Keratinocyte (primary cell): Measurements from ENCODE around the gene ABCA4. TPM values are rescaled to one million over a fixed set of nuclear protein-coding genes. Genes with fewer than 3 reads are reported as not detected.

ENCODE experiments used
- DNase-seq: peaks from one replicate; pipeline ENCODE4 v3.0.0-alpha.2; 2011; ENCODE audit warnings: low read depth, missing footprints, low spot score
- FAIRE-seq: peaks from 2 replicates; lab custom pipeline; 2011; peaks lifted over from hg19 to GRCh38; lab: Jason Lieb, UNC
- H2AFZ ChIP-seq: 2 replicates; pipeline ENCODE4 v1.6.0; 2012; ENCODE audit warnings: low read length, control low read depth, inconsistent platforms; ENCODE audit not compliant: control insufficient read depth
- H3K27ac ChIP-seq: 2 replicates; pipeline ENCODE4 v1.5.1; 2011; ENCODE audit warnings: low read length; ENCODE audit not compliant: control insufficient read depth, insufficient read depth
- H3K27me3 ChIP-seq: 3 replicates; pipeline ENCODE4 v1.6.0; 2011; ENCODE audit warnings: low read length; ENCODE audit not compliant: control insufficient read depth, insufficient read depth; ENCODE audit errors: extremely low read depth
- H3K36me3 ChIP-seq, 2 experiments: 2 replicates in 1 of 2; 3 replicates in 1 of 2; pipeline ENCODE4 v1.5.1; 2011; ENCODE audit warnings: low read length in 2 of 2, mild to moderate bottlenecking in 1 of 2; ENCODE audit not compliant: control insufficient read depth in 2 of 2, insufficient read depth in 2 of 2; ENCODE audit errors: extremely low read depth in 1 of 2
- H3K4me1 ChIP-seq: 3 replicates; pipeline ENCODE4 v1.5.1; 2011; ENCODE audit warnings: low read length; ENCODE audit not compliant: control insufficient read depth, insufficient read depth; ENCODE audit errors: extremely low read depth
- H3K4me2 ChIP-seq: 3 replicates; pipeline ENCODE4 v1.6.0; 2011; ENCODE audit warnings: low read depth, low read length; ENCODE audit not compliant: control insufficient read depth, insufficient read depth; ENCODE audit errors: extremely low read depth
- H3K4me3 ChIP-seq, 3 experiments: fragments of 200-600 bp in 1 of 3; sonication (generic) in 1 of 3; 2 replicates in 2 of 3; 3 replicates in 1 of 3; pipeline ENCODE4 v1.5.1; 2011 to 2016; ENCODE audit warnings: low read length in 3 of 3, mild to moderate bottlenecking in 3 of 3, control low read depth in 2 of 3, inconsistent platforms in 1 of 3, low read depth in 1 of 3, mixed read lengths in 1 of 3, mixed run types in 1 of 3, moderate library complexity in 1 of 3; ENCODE audit not compliant: control insufficient read depth in 2 of 3, insufficient read depth in 2 of 3; ENCODE audit errors: extremely low read depth in 1 of 3
- H3K79me2 ChIP-seq: 2 replicates; pipeline ENCODE4 v1.6.0; 2012; ENCODE audit warnings: low read length; ENCODE audit not compliant: control insufficient read depth, insufficient read depth
- H3K9ac ChIP-seq: 3 replicates; pipeline ENCODE4 v1.6.0; 2011; ENCODE audit warnings: low read length; ENCODE audit not compliant: control insufficient read depth, insufficient read depth; ENCODE audit errors: extremely low read depth
- H3K9me1 ChIP-seq: 3 replicates; pipeline ENCODE4 v1.6.0; 2011; ENCODE audit warnings: low read length; ENCODE audit not compliant: control insufficient read depth, insufficient read depth; ENCODE audit errors: extremely low read depth
- H3K9me3 ChIP-seq: 2 replicates; pipeline ENCODE4 v1.5.1; 2012; ENCODE audit warnings: low read depth, low read length; ENCODE audit not compliant: control insufficient read depth
- H4K20me1 ChIP-seq: 3 replicates; pipeline ENCODE4 v1.6.0; 2011; ENCODE audit warnings: low read length; ENCODE audit not compliant: control insufficient read depth, insufficient read depth; ENCODE audit errors: extremely low read depth
- CTCF ChIP-seq, 3 experiments: IDR thresholded peaks in 1 of 3; conservative IDR thresholded peaks in 1 of 3; optimal IDR thresholded peaks in 1 of 3; 2 replicates in 2 of 3; 3 replicates in 1 of 3; pipeline versions ENCODE3 to v1.5.1; 2011; ENCODE audit warnings: low read length in 3 of 3, mild to moderate bottlenecking in 3 of 3, moderate library complexity in 2 of 3, control low read depth in 1 of 3, inconsistent platforms in 1 of 3; ENCODE audit not compliant: insufficient read depth in 2 of 3; ENCODE audit errors: extremely low read depth in 1 of 3
- EZH2 ChIP-seq: IDR thresholded peaks from one replicate; pipeline ENCODE4 v1.6.1; 2012; ENCODE audit warnings: inconsistent platforms, mild to moderate bottlenecking, low read length, moderate library complexity
- dilution Hi-C: fragments of 300-500 bp; cut with MboI; formaldehyde crosslinking; loops from one replicate; pipeline ENCODE4 v1.7.0; 2020; ENCODE audit warnings: low sequenced_read_pairs; ENCODE audit not compliant: extremely low pct_ligation_motif_present
- polyA plus RNA-seq, 5 experiments: library from polyadenylated mRNA; depleted of rRNA in 3 of 5; stranded (reverse) in 3 of 5; stranded (forward) in 1 of 5; unstranded in 1 of 5; fragments of >200 nt; gene quantifications; 1 replicate in 1 of 5; 2 replicates in 3 of 5; 3 replicates in 1 of 5; pipeline versions ENCODE4 v1.2.1 to v1.2.3, GENCODE V29; 2011 to 2012; ENCODE audit warnings: missing spikeins in 2 of 5, low read depth in 1 of 5, low replicate concordance in 1 of 5

The ABCA4 gene
- polyA plus RNA-seq, 1 donor (not counting 4 experiments of a cell fraction or from before 2014, with no cell fraction given), result 0.04 TPM

DNA sequence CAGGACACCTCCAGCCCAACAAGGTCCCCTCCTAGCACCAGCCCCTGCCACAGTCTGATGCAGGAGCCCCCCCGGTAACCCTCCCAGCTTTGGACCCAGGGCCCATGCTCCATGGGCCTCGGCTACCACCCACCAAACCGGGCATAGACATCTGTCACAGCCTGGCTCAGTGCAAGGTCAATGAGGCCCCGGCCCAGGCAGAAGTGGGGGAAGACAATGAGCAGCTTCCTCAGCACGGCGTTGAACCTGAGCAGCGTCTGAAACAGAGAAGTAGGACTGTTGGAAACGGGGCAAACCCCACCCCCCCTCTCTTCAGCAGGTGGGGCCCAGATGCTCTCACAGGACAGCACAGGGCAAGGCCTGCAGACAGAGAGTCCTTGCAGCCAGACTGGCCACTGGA is 109.8 kb downstream of the ABCA4 start:
- no peak overlapping the region for H3K9ac ChIP-seq
- no peaks in the 10 kb centered on the region for H3K9me3 ChIP-seq

DNA sequence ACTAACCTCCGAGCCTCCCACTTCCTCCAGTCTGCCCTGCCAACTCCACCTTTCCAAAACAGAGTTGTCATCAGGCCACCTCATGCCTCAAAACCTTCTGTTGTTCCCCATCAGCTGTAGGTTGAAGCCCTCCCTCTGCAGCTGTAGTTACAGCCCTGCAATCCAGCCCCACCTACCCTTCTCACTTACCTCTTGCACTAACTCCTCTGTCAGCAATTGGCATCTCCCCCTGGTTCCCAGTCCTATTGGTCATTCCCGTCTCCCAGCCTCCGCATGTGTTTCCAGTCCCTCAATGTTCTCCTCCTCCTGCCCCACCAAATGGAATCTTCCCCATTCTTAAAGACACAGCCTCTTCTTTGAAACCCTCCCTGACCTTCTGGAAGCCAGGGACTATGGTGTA is 111.6 kb downstream of the ABCA4 start:
- Histone ChIP-seq H3K4me2 (no peak overlapping the region), H3K27ac (no peak overlapping the region), H3K9me1 (no peaks in the 10 kb centered on the region), H3K9ac (no peak overlapping the region), H3K4me3 (no peak overlapping the region), H3K9me3 (no peaks in the 10 kb centered on the region), H3K36me3 (no peaks in the 10 kb centered on the region), H3K4me1 (no peaks in the 10 kb centered on the region), H3K79me2 (no peaks in the 10 kb centered on the region), H3K27me3 (no peaks in the 10 kb centered on the region), H4K20me1 (no peaks in the 10 kb centered on the region), H2AFZ (no peak overlapping the region)
- FAIRE-seq (no peak), DNase-seq (no peak)
- TF ChIP-seq CTCF (optimal IDR thresholded peaks at IDR 0.05 in 1 of 3, IDR thresholded peaks at IDR 0.05 in 1 of 3, conservative IDR thresholded peaks at IDR 0.05 in 1 of 3; ENCODE audit: extremely low read depth in 1 of 3, insufficient read depth in 2 of 3, low read length in 3 of 3) (no peak), EZH2 (no peak)
- dilution Hi-C loops, result no loop called here

More for the DNA sequence above, 109.8 kb downstream of the ABCA4 start:
- no peak for TF ChIP-seq EZH2
- TF ChIP-seq CTCF (optimal IDR thresholded peaks at IDR 0.05 in 1 of 3, IDR thresholded peaks at IDR 0.05 in 1 of 3, conservative IDR thresholded peaks at IDR 0.05 in 1 of 3; ENCODE audit: extremely low read depth in 1 of 3, insufficient read depth in 2 of 3, low read length in 3 of 3), result no peak
- FAIRE-seq, result no peak
- H3K4me2 ChIP-seq, result no peak overlapping the region
- H3K79me2 ChIP-seq, result no peaks in the 10 kb centered on the region
- DNase-seq, result no peak
- dilution Hi-C loops, result no loop called here
- no peak overlapping the region for H3K27ac ChIP-seq
- H3K36me3 ChIP-seq, result no peaks in the 10 kb centered on the region
- H3K9me1 ChIP-seq, result no peaks in the 10 kb centered on the region
- no peaks in the 10 kb centered on the region for H3K27me3 ChIP-seq
- no peaks in the 10 kb centered on the region for H3K4me1 ChIP-seq
- H4K20me1 ChIP-seq, result no peaks in the 10 kb centered on the region
- no peak overlapping the region for H2AFZ ChIP-seq
- no peak overlapping the region for H3K4me3 ChIP-seq
